NCI-H748 (cell line): Measurements from ENCODE around the gene FOXP1.

Experiments
- DNase-seq: peaks from one replicate; lab custom pipeline; 2025; ENCODE audit not compliant: unreplicated experiment; lab: John Stamatoyannopoulos, UW

Gene FOXP1

DNA sequence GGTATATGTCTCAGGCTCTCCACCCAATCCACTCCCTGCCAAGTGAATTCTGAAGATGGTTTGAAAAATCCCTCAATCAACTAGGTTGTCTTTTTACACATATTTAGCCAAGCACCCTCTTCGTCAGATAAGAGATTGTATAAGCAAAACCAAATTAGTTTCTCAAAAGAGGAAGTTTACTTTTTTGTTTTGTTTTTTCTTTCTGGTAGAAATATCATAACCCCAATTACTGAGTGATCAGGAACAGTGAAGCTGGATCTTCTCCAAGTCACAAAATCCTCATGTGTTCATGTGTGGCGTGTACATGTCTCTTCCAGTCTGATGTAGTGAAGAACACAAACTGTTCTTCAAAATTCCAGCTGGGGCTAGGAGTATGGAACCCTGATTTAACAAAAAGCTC lies 180.6 kb downstream of the FOXP1 start:
- DNase-seq, result no peak

DNA sequence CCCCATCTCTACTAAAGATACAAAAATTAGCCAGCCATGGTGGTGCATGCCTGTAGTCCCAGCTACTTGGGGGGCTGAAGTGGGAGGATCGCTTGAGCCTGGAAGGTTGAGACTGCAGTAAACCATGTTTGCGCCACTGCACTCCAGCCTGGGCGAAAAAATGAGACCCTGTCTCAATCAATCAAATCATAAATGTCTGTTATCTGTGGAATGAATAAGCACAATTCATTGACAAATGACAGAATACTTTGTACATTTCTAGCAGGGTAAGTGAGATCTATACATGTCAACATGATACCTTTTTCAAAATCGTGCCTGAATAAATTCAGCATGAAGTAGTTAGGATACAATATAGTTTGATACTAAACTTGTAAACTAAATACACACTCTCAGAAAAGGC lies 181.2 kb downstream of the FOXP1 start:
- DNase-seq, result no peak

GRCh38 chr3:71401695-71402231 lies 181.8 kb downstream of the FOXP1 start:
- DNase-seq, result peak; percentile 14

DNA sequence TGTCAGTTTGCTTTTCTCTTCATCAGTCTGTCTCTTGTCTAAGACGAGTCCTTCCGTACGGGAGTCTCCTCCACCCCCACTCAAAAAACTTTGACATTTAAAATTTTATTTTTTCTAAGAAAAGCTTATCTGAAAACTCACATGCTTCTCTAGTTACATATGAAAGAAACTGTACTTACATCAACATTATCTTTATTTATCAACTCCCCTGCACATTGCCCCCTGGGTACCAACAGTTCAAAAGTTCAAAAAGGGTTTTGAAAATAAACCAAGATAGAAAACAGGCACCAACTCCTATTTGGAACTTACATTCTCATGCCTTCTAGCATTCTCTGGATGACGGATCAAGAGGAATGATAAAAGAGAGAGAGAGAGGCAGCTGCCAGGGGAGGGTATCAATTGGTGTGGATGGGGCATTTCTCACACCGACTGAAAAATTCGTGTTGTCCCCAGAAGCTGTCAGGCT lies 182.5 kb downstream of the FOXP1 start:
- DNase-seq, result no peak

DNA sequence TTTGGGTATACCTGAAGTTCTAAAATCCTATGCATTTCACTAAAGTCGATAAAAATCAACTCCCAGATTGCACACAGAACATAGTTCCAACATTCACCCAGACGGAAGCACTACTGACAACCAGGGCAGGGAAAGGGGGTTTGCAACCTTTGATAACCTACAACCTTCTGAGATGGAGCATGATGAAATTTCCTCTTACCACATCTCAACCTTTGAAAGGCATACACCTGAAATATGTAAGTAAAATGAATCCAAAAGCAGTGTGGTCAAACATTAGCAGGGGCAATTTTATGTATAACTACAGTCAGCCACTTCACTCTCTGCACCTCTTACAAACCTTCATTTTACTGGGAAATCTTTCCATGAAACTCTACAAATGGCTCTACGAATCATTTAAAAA lies 184.1 kb downstream of the FOXP1 start:
- DNase-seq, result no peak

GRCh38 chr3:71398157-71398836 lies 185.2 kb downstream of the FOXP1 start:
- peak; percentile 68 for DNase-seq

- no peak for DNase-seq
Measured at GRCh38 chr3:71397726-71398125, 185.8 kb downstream of the FOXP1 start.

- DNase-seq, result peak; percentile 3
Measured at GRCh38 chr3:71397046-71397445, 186.5 kb downstream of the FOXP1 start.

- DNase-seq, result no peak
Measured at GRCh38 chr3:71395927-71396695, 187.4 kb downstream of the FOXP1 start.

DNA sequence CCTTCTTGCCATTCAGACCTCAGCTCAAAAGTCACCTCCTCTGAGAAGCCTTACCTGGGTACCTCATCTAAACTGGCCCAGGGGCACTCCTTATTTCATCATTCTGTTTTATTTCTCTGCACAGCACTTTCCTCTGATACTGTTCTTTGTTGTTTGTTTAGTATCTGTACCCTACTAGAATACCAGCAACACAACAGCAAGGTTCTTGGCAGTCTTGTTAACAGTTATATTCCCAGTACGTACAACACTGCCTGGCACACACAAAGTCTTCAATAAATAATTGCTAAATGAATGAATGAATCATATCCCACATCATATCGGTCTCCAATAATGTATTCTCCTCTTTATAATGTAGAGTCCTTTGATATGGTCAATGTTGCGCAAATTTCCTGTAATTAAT lies 188.1 kb downstream of the FOXP1 start:
- no peak for DNase-seq

- no peak for DNase-seq
Measured at GRCh38 chr3:71393745-71394144, 189.8 kb downstream of the FOXP1 start.

DNA sequence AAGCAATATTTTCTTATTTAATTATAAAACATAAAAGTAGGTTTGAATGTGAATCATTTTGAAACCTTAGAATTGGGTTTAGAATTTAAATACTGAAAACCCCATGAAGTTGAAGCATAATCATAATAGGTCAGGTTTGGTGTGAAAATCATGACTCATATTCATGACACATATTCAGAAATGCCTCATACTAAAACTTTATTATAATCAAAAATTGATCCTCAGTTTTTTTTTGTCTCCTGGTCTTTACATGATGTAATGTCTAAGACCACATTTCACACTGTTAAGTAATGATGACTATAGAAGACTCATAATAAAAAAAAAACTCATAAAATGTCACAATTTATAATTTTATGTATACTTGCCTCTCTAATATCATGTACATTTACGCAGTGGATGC lies 190.4 kb downstream of the FOXP1 start:
- no peak for DNase-seq

- DNase-seq, result no peak
Measured at GRCh38 chr3:71392251-71392650, 191.3 kb downstream of the FOXP1 start.

DNA sequence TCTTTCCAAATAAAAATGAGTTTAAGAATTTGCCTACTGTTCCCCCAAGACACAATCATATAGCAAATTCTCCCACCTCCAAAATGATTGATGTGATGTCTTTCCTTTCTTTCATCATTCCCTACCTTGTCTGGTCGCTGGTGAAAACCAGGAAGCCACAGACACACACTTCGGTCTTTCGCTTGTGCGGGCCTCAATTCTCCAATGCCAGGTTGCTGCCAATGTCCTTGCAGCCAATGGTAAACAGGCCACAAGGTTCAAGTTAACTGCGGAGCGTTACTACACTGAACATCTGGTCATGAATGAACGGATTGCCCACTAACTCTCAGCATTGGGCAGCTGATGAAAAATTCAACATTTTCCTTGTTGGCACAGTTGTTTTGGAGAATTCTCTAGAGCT lies 192.2 kb downstream of the FOXP1 start:
- no peak for DNase-seq

GRCh38 chr3:71389911-71390573 lies 193.5 kb downstream of the FOXP1 start:
- peak; percentile 68 for DNase-seq

DNA sequence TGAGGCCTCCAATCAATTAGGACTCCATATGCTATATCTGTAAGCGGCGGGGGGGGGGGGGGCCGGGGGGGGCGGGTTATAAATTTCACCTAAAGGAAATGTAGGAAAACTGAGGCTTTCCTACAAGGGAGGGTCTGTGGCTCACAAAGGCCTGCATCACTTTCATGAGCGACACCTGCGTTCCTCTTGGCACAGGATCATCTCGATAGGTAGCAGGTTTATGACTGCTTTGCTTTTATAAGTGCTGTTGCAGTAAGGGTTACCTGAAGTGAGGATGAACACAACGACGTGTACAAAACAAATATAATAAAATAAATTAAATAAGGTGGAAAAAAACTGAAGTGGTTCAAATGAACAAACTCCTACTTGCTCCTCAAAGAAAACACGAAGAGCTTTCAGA lies 194.3 kb downstream of the FOXP1 start:
- DNase-seq, result peak; percentile 49

DNA sequence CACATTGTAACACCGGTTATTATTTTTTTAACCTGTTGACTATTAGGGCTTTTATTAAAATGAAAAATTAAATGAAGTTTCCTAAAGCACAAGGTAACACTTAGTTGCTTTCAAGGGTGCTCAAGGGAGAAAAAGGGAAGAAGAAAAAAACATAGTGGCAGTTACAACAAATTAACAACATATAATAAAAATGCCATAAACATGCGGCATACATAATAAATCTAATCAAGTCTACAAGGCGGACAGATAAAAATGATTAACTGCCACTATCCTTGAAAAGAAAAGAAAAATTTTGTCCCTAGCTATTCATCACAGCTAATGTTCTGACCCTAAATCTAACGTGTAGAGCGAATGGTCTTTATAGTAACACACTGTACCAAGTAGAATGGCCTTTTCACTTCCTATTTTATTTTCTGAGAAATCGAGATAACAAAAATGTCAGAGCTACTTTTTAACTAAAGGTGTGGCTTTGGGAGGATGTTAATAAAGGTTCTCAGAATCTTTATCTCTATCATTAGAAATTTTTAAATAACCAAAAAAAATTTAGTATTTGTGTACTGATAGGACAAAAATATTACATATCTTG lies 194.9 kb downstream of the FOXP1 start:
- no peak for DNase-seq

GRCh38 chr3:71387586-71387985 lies 195.9 kb downstream of the FOXP1 start:
- DNase-seq, result no peak

GRCh38 chr3:71384837-71385716 lies 198.5 kb downstream of the FOXP1 start:
- no peak for DNase-seq

- DNase-seq, result no peak
Measured at GRCh38 chr3:71384388-71384787, 199.1 kb downstream of the FOXP1 start.
